Measurements from ENCODE around the gene TSPAN6.

The TSPAN6 gene

GRCh38 chrX:100636321-100636991 is at the start of gene TSPAN6:
TSPAN6 (minus strand) TSS chrX:100636806; CDS start chrX:100636694, 112 bp downstream.
- Histone ChIP-seq H3K4me3 (ENCODE audit: low read length) (no peak within 1 kb of the TSS), H2AFZ (ENCODE audit: low read depth, low read length) (no peak within 1 kb of the TSS), H3K27me3 (ENCODE audit: low read depth, low read length) (peaks cover 85% of the 10 kb centered on the region), H3K4me2 (ENCODE audit: low read length) (no peak within 1 kb of the TSS), H3K4me1 (ENCODE audit: low read length) (no peaks in the 10 kb centered on the region), H3K27ac (ENCODE audit: low read length) (no peak within 1 kb of the TSS), H3K36me3 (replicated peaks; ENCODE audit: low read depth, low read length) (no peaks in the 10 kb centered on the region), H4K20me1 (ENCODE audit: insufficient read depth, low read length) (peaks cover 19% of the 10 kb centered on the region; the same call in 1 of the 2 replicates), H3K9ac (ENCODE audit: low read length) (no peak within 1 kb of the TSS), H3K79me2 (ENCODE audit: low read length) (no peaks in the 10 kb centered on the region), H3K9me3 (ENCODE audit: insufficient read depth, low read length) (no peaks in the 10 kb centered on the region)
- TF ChIP-seq EZH2phosphoT487 (IDR thresholded peaks at IDR 0.05; ENCODE audit: low read depth): no peak
- TF ChIP-seq CTCF (IDR thresholded peaks at IDR 0.05; ENCODE audit: low read depth, low read length): peak; percentile 38

GRCh38 chrX:100685997-100686305 is 49.3 kb upstream of the TSPAN6 start:
- H4K20me1 ChIP-seq (ENCODE audit: insufficient read depth, low read length): no peaks in the 10 kb centered on the region
- H3K4me2 ChIP-seq (ENCODE audit: low read length): no peak overlapping the region
- H3K27ac ChIP-seq (ENCODE audit: low read length): no peak overlapping the region
- no peak overlapping the region for H3K4me3 ChIP-seq (ENCODE audit: low read length)
- peaks cover 8% of the 10 kb centered on the region; the same call in 1 of the 2 replicates for H3K27me3 ChIP-seq (ENCODE audit: low read depth, low read length)
- no peaks in the 10 kb centered on the region for H3K36me3 ChIP-seq (replicated peaks; ENCODE audit: low read depth, low read length)
- TF ChIP-seq CTCF (IDR thresholded peaks at IDR 0.05; ENCODE audit: low read depth, low read length) (no peak), EZH2phosphoT487 (IDR thresholded peaks at IDR 0.05; ENCODE audit: low read depth) (no peak)
- H2AFZ ChIP-seq (ENCODE audit: low read depth, low read length): no peak overlapping the region
- H3K9me3 ChIP-seq (ENCODE audit: insufficient read depth, low read length): no peaks in the 10 kb centered on the region
- peaks cover 11% of the 10 kb centered on the region for H3K4me1 ChIP-seq (ENCODE audit: low read length)
- H3K9ac ChIP-seq (ENCODE audit: low read length): no peak overlapping the region
- H3K79me2 ChIP-seq (ENCODE audit: low read length): no peaks in the 10 kb centered on the region

- no peak overlapping the region for H3K9ac ChIP-seq (ENCODE audit: low read length)
- no peaks in the 10 kb centered on the region for H3K79me2 ChIP-seq (ENCODE audit: low read length)
- peaks cover 9% of the 10 kb centered on the region; the same call in 1 of the 2 replicates for H3K27me3 ChIP-seq (ENCODE audit: low read depth, low read length)
- no peaks in the 10 kb centered on the region for H4K20me1 ChIP-seq (ENCODE audit: insufficient read depth, low read length)
- TF ChIP-seq CTCF (IDR thresholded peaks at IDR 0.05; ENCODE audit: low read depth, low read length) (peak; percentile 96), EZH2phosphoT487 (IDR thresholded peaks at IDR 0.05; ENCODE audit: low read depth) (no peak)
- no peak overlapping the region for H3K27ac ChIP-seq (ENCODE audit: low read length)
- no peaks in the 10 kb centered on the region for H3K36me3 ChIP-seq (replicated peaks; ENCODE audit: low read depth, low read length)
- no peak overlapping the region for H2AFZ ChIP-seq (ENCODE audit: low read depth, low read length)
- H3K4me3 ChIP-seq (ENCODE audit: low read length): no peak overlapping the region
- H3K9me3 ChIP-seq (ENCODE audit: insufficient read depth, low read length): no peaks in the 10 kb centered on the region
- H3K4me2 ChIP-seq (ENCODE audit: low read length): no peak overlapping the region
- peaks cover 11% of the 10 kb centered on the region for H3K4me1 ChIP-seq (ENCODE audit: low read length)
Observed at GRCh38 chrX:100685284-100685996, 48.8 kb upstream of the TSPAN6 start.

- H3K9me3 ChIP-seq (ENCODE audit: insufficient read depth, low read length): no peaks in the 10 kb centered on the region
- H3K27me3 ChIP-seq (ENCODE audit: low read depth, low read length): peaks cover 16% of the 10 kb centered on the region
- no peaks in the 10 kb centered on the region for H4K20me1 ChIP-seq (ENCODE audit: insufficient read depth, low read length)
- H3K27ac ChIP-seq (ENCODE audit: low read length): no peak overlapping the region
- H3K4me1 ChIP-seq (ENCODE audit: low read length): peaks cover 9% of the 10 kb centered on the region
- no peak overlapping the region for H3K4me2 ChIP-seq (ENCODE audit: low read length)
- no peak overlapping the region for H3K4me3 ChIP-seq (ENCODE audit: low read length)
- H3K36me3 ChIP-seq (replicated peaks; ENCODE audit: low read depth, low read length): no peaks in the 10 kb centered on the region
- no peak overlapping the region for H2AFZ ChIP-seq (ENCODE audit: low read depth, low read length)
- H3K9ac ChIP-seq (ENCODE audit: low read length): no peak overlapping the region
- TF ChIP-seq CTCF (IDR thresholded peaks at IDR 0.05; ENCODE audit: low read depth, low read length) (no peak), EZH2phosphoT487 (IDR thresholded peaks at IDR 0.05; ENCODE audit: low read depth) (no peak)
- no peaks in the 10 kb centered on the region for H3K79me2 ChIP-seq (ENCODE audit: low read length)
Observed at GRCh38 chrX:100682939-100683338, 46.3 kb upstream of the TSPAN6 start.

Measured in OCI-LY3 (cell line).